Iris pigment epithelial cell (primary cell): Measurements from ENCODE around the gene TOP2B.

Experiments used
- DNase-seq: peaks from one replicate; pipeline ENCODE4 v3.0.0-alpha.2; 2011; ENCODE audit warnings: low read depth

The TOP2B gene

GRCh38 chr3:25581335-25581734, 83.4 kb downstream of the TOP2B start:
- no peak for DNase-seq

GRCh38 chr3:25580534-25580933, 84.2 kb downstream of the TOP2B start:
- no peak for DNase-seq

- DNase-seq, result no peak
Measured at GRCh38 chr3:25578059-25578458, 86.6 kb downstream of the TOP2B start.

GRCh38 chr3:25576831-25577454, 87.8 kb downstream of the TOP2B start:
- no peak for DNase-seq

- no peak for DNase-seq
Measured at GRCh38 chr3:25576146-25576545, 88.6 kb downstream of the TOP2B start.

GRCh38 chr3:25575001-25575400, 89.7 kb downstream of the TOP2B start:
- DNase-seq, result no peak

- DNase-seq, result no peak
Measured at GRCh38 chr3:25574172-25574765, 90.4 kb downstream of the TOP2B start.

GRCh38 chr3:25573386-25574171, 91.1 kb downstream of the TOP2B start:
- DNase-seq, result peak; percentile 64

- peak; percentile 69 for DNase-seq
Measured at GRCh38 chr3:25572919-25573385, 91.8 kb downstream of the TOP2B start.

GRCh38 chr3:25572336-25572735, 92.4 kb downstream of the TOP2B start:
- DNase-seq, result no peak

GRCh38 chr3:25571285-25571684, 93.4 kb downstream of the TOP2B start:
- no peak for DNase-seq

- no peak for DNase-seq
Measured at GRCh38 chr3:25568525-25569078, 96.1 kb downstream of the TOP2B start.

- no peak for DNase-seq
Measured at GRCh38 chr3:25567806-25568524, 96.7 kb downstream of the TOP2B start.

GRCh38 chr3:25567388-25567787, 97.3 kb downstream of the TOP2B start:
- DNase-seq, result peak; percentile 44

GRCh38 chr3:25566358-25566920, 98.3 kb downstream of the TOP2B start:
- no peak for DNase-seq

GRCh38 chr3:25565807-25566206, 98.9 kb downstream of the TOP2B start:
- no peak for DNase-seq

- DNase-seq, result no peak
Measured at GRCh38 chr3:25564075-25564474, 100.6 kb downstream of the TOP2B start.

GRCh38 chr3:25563601-25564000, 101.1 kb downstream of the TOP2B start:
- DNase-seq, result no peak

- DNase-seq, result no peak
Measured at GRCh38 chr3:25558796-25559195, 105.9 kb downstream of the TOP2B start.

GRCh38 chr3:25558121-25558520, 106.6 kb downstream of the TOP2B start:
- peak; percentile 70 for DNase-seq

- no peak for DNase-seq
Measured at GRCh38 chr3:25557694-25558093, 107.0 kb downstream of the TOP2B start.

GRCh38 chr3:25556447-25556846, 108.3 kb downstream of the TOP2B start:
- DNase-seq, result peak; percentile 37
